ENCODE results near the gene ABCC1.

The ABCC1 gene

GRCh38 chr16:16041196-16041892 is 91.9 kb downstream of the ABCC1 start:
- H3K9me3 ChIP-seq (ENCODE audit: control insufficient read depth, low read length), result no peaks in the 10 kb centered on the region
- H3K36me3 ChIP-seq (ENCODE audit: control insufficient read depth, insufficient read depth, low read length, severe bottlenecking), result peaks cover 68% of the 10 kb centered on the region
- no peak overlapping the region for H3K9ac ChIP-seq (ENCODE audit: low read length)
- peaks cover 12% of the 10 kb centered on the region for H3K4me1 ChIP-seq (ENCODE audit: control insufficient read depth, insufficient read depth, low read length)
- no peaks in the 10 kb centered on the region for H3K27me3 ChIP-seq (replicated peaks; ENCODE audit: control insufficient read depth, insufficient read depth, low read length)
- no peak for DNase-seq (ENCODE audit: low read depth)
- no peak overlapping the region for H3K4me3 ChIP-seq (ENCODE audit: low read length)

DNA sequence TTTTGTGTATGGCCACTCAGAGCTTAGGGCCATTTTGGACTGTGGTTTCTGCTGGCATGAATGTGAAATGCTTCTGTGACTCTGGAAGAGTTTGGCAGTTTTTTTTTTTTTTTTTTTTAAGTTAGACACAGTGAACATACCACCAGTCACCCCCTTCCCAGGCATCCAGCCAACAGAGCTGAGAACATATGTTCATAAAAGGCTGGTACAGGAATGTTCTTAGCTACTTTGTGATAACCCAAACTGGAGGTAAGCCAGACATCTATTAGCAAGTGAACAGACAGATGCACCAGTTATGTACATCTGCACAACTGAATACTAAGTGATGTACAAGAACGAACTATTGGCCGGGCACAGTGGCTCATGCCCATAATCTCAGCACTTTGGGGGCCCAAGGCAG is 92.7 kb downstream of the ABCC1 start:
- H3K4me1 ChIP-seq (ENCODE audit: control insufficient read depth, insufficient read depth, low read length), result peaks cover 12% of the 10 kb centered on the region
- peak; percentile 83 for DNase-seq (ENCODE audit: low read depth)
- no peaks in the 10 kb centered on the region for H3K27me3 ChIP-seq (replicated peaks; ENCODE audit: control insufficient read depth, insufficient read depth, low read length)
- peaks cover 68% of the 10 kb centered on the region for H3K36me3 ChIP-seq (ENCODE audit: control insufficient read depth, insufficient read depth, low read length, severe bottlenecking)
- H3K9me3 ChIP-seq (ENCODE audit: control insufficient read depth, low read length), result no peaks in the 10 kb centered on the region
- H3K4me3 ChIP-seq (ENCODE audit: low read length), result no peak overlapping the region
- H3K9ac ChIP-seq (ENCODE audit: low read length), result no peak overlapping the region

GRCh38 chr16:16045296-16045695 is 95.9 kb downstream of the ABCC1 start:
- no peaks in the 10 kb centered on the region for H3K9me3 ChIP-seq (ENCODE audit: control insufficient read depth, low read length)
- H3K27me3 ChIP-seq (replicated peaks; ENCODE audit: control insufficient read depth, insufficient read depth, low read length), result no peaks in the 10 kb centered on the region
- no peak for DNase-seq (ENCODE audit: low read depth)
- H3K36me3 ChIP-seq (ENCODE audit: control insufficient read depth, insufficient read depth, low read length, severe bottlenecking), result peaks cover 71% of the 10 kb centered on the region
- H3K9ac ChIP-seq (ENCODE audit: low read length), result no peak overlapping the region
- no peak overlapping the region for H3K4me3 ChIP-seq (ENCODE audit: low read length)
- H3K4me1 ChIP-seq (ENCODE audit: control insufficient read depth, insufficient read depth, low read length), result peaks cover 12% of the 10 kb centered on the region

DNA sequence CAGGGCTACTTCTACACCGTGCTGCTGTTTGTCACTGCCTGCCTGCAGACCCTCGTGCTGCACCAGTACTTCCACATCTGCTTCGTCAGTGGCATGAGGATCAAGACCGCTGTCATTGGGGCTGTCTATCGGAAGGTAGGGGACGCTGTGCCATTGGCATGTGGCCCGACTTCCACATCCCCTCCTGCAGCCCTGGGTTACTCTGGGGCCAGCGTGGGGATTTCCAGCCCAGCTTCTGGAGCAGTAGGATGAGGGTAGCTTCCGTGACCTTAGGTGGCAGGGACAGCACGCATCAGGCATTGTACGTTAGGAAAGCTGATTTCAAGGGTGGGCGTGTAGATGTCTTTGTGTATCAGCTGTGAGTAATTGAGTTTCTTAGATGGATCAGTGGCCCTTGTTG is 96.5 kb downstream of the ABCC1 start:
- DNase-seq (ENCODE audit: low read depth), result no peak
- peaks cover 77% of the 10 kb centered on the region for H3K36me3 ChIP-seq (ENCODE audit: control insufficient read depth, insufficient read depth, low read length, severe bottlenecking)

DNA sequence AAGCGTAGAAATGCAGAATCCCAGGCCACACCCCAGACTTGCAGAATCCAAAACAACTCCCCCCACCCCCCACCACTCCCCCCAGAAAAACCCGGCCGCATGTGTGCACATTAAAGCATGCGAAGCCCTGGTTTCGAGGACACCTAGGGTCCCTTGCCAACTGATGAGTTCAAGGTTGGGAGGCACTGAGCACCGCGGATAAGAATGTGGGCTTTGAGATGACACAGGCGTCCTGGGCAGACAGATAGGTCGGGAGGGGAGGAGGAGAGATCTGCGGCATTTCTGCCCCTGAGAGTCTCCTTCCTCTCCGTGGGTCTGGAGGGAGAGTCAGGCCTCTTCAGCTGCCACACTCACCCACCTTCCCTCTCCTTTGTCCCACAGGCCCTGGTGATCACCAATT is 98.3 kb downstream of the ABCC1 start:
- DNase-seq (ENCODE audit: low read depth), result no peak
- H3K4me3 ChIP-seq (ENCODE audit: low read length), result no peak overlapping the region
- no peaks in the 10 kb centered on the region for H3K9me3 ChIP-seq (ENCODE audit: control insufficient read depth, low read length)
- no peaks in the 10 kb centered on the region for H3K27me3 ChIP-seq (replicated peaks; ENCODE audit: control insufficient read depth, insufficient read depth, low read length)
- peaks cover 84% of the 10 kb centered on the region for H3K36me3 ChIP-seq (ENCODE audit: control insufficient read depth, insufficient read depth, low read length, severe bottlenecking)
- H3K4me1 ChIP-seq (ENCODE audit: control insufficient read depth, insufficient read depth, low read length), result peaks cover 6% of the 10 kb centered on the region
- no peak overlapping the region for H3K9ac ChIP-seq (ENCODE audit: low read length)

More for the DNA sequence above, 96.5 kb downstream of the ABCC1 start:
- Histone ChIP-seq H3K4me3 (ENCODE audit: low read length) (no peak overlapping the region), H3K4me1 (ENCODE audit: control insufficient read depth, insufficient read depth, low read length) (peaks cover 12% of the 10 kb centered on the region), H3K9ac (ENCODE audit: low read length) (no peak overlapping the region), H3K9me3 (ENCODE audit: control insufficient read depth, low read length) (no peaks in the 10 kb centered on the region), H3K27me3 (replicated peaks; ENCODE audit: control insufficient read depth, insufficient read depth, low read length) (no peaks in the 10 kb centered on the region)

- peaks cover 6% of the 10 kb centered on the region for H3K4me1 ChIP-seq (ENCODE audit: control insufficient read depth, insufficient read depth, low read length)
- H3K36me3 ChIP-seq (ENCODE audit: control insufficient read depth, insufficient read depth, low read length, severe bottlenecking), result peaks cover 94% of the 10 kb centered on the region
- DNase-seq (ENCODE audit: low read depth), result no peak
- H3K4me3 ChIP-seq (ENCODE audit: low read length), result no peak overlapping the region
- H3K9me3 ChIP-seq (ENCODE audit: control insufficient read depth, low read length), result no peaks in the 10 kb centered on the region
- H3K9ac ChIP-seq (ENCODE audit: low read length), result no peak overlapping the region
- no peaks in the 10 kb centered on the region for H3K27me3 ChIP-seq (replicated peaks; ENCODE audit: control insufficient read depth, insufficient read depth, low read length)
These were observed 99.6 kb downstream of the ABCC1 start for GRCh38 chr16:16048904-16049582.

- peaks cover 94% of the 10 kb centered on the region for H3K36me3 ChIP-seq (ENCODE audit: control insufficient read depth, insufficient read depth, low read length, severe bottlenecking)
- peaks cover 6% of the 10 kb centered on the region for H3K4me1 ChIP-seq (ENCODE audit: control insufficient read depth, insufficient read depth, low read length)
- H3K9ac ChIP-seq (ENCODE audit: low read length), result no peak overlapping the region
- no peak for DNase-seq (ENCODE audit: low read depth)
- H3K9me3 ChIP-seq (ENCODE audit: control insufficient read depth, low read length), result no peaks in the 10 kb centered on the region
- H3K27me3 ChIP-seq (replicated peaks; ENCODE audit: control insufficient read depth, insufficient read depth, low read length), result no peaks in the 10 kb centered on the region
- H3K4me3 ChIP-seq (ENCODE audit: low read length), result no peak overlapping the region
These were observed 100.7 kb downstream of the ABCC1 start for GRCh38 chr16:16050106-16050505.

- DNase-seq (ENCODE audit: low read depth), result no peak
- H3K9me3 ChIP-seq (ENCODE audit: control insufficient read depth, low read length), result no peaks in the 10 kb centered on the region
- H3K4me1 ChIP-seq (ENCODE audit: control insufficient read depth, insufficient read depth, low read length), result no peaks in the 10 kb centered on the region
- H3K36me3 ChIP-seq (ENCODE audit: control insufficient read depth, insufficient read depth, low read length, severe bottlenecking), result peaks cover 94% of the 10 kb centered on the region
- H3K9ac ChIP-seq (ENCODE audit: low read length), result no peak overlapping the region
- no peaks in the 10 kb centered on the region for H3K27me3 ChIP-seq (replicated peaks; ENCODE audit: control insufficient read depth, insufficient read depth, low read length)
- no peak overlapping the region for H3K4me3 ChIP-seq (ENCODE audit: low read length)
These were observed 101.7 kb downstream of the ABCC1 start for GRCh38 chr16:16051132-16051531.

DNA sequence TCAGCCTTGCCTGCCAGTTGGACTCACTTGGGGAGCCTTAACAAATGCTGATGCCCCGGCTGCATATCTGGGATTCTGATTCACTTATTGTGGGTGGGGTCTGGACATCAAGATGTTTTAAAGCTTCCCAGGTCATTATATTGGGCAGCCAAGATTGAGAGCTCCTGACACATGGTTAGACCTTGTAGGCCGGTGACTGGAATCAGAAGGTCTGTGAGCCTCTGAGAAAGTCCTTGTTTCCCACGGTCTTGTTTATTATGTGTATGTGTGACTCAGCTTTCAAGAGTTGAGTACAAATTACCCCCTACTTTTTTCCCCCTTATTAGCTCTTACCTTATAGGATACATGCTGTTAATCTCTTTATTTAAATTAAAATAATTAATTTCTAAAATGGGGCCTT is 103.5 kb downstream of the ABCC1 start:
- Histone ChIP-seq H3K9ac (ENCODE audit: low read length) (no peak overlapping the region), H3K4me1 (ENCODE audit: control insufficient read depth, insufficient read depth, low read length) (no peaks in the 10 kb centered on the region), H3K4me3 (ENCODE audit: low read length) (no peak overlapping the region), H3K9me3 (ENCODE audit: control insufficient read depth, low read length) (no peaks in the 10 kb centered on the region), H3K27me3 (replicated peaks; ENCODE audit: control insufficient read depth, insufficient read depth, low read length) (no peaks in the 10 kb centered on the region), H3K36me3 (ENCODE audit: control insufficient read depth, insufficient read depth, low read length, severe bottlenecking) (peaks cover 93% of the 10 kb centered on the region)
- no peak for DNase-seq (ENCODE audit: low read depth)

DNA sequence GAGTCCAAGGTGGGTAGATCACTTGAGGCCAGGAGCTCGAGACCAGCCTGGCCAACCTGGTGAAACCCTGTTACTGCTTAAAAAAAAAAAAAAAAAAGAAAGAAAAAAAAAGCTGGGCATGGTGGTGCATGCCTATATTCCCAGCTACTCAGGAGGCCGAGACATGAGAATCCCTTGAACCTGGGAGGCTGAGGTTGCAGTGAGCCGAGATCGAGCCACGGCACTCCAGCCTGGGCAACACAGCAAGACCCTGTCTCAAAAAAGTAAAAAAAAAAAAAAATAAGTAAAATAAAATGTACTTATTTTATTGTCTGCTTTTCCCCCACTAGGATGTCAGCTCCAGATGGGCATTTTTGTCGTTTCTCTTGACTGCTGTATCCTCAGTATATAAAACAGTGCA is 107.7 kb downstream of the ABCC1 start:
- Histone ChIP-seq H3K4me3 (ENCODE audit: low read length) (no peak overlapping the region), H3K9me3 (ENCODE audit: control insufficient read depth, low read length) (no peaks in the 10 kb centered on the region), H3K9ac (ENCODE audit: low read length) (no peak overlapping the region), H3K27me3 (replicated peaks; ENCODE audit: control insufficient read depth, insufficient read depth, low read length) (no peaks in the 10 kb centered on the region), H3K36me3 (ENCODE audit: control insufficient read depth, insufficient read depth, low read length, severe bottlenecking) (peaks cover 88% of the 10 kb centered on the region), H3K4me1 (ENCODE audit: control insufficient read depth, insufficient read depth, low read length) (no peaks in the 10 kb centered on the region)
- no peak for DNase-seq (ENCODE audit: low read depth)

DNA sequence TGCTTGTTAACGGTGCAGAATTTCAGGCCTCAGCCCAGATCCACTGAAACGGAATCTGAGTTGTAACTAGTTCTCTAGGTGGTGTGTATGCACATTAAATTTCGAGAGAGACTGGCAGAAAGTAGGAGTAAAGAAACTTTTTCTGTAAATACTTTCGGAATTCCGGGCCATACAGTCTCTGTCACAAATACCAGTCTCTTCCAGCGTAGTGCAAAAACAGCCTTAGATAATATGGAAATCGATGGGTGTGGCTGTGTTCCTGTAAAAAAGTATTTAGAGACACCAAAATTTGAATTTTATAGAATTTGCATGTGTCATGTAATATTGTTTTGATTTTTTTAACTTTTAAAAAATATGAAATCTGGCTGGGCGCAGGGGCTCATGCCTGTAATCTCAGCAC is 109.7 kb downstream of the ABCC1 start:
- Histone ChIP-seq H3K36me3 (ENCODE audit: control insufficient read depth, insufficient read depth, low read length, severe bottlenecking) (peaks cover 85% of the 10 kb centered on the region), H3K4me3 (ENCODE audit: low read length) (no peak overlapping the region), H3K9me3 (ENCODE audit: control insufficient read depth, low read length) (no peaks in the 10 kb centered on the region), H3K4me1 (ENCODE audit: control insufficient read depth, insufficient read depth, low read length) (no peaks in the 10 kb centered on the region), H3K9ac (ENCODE audit: low read length) (no peak overlapping the region), H3K27me3 (replicated peaks; ENCODE audit: control insufficient read depth, insufficient read depth, low read length) (no peaks in the 10 kb centered on the region)
- no peak for DNase-seq (ENCODE audit: low read depth)
